CD14-positive monocyte (primary cell): ENCODE results near the gene GRIN3A. TPM values are rescaled to one million over a fixed set of nuclear protein-coding genes. Genes with fewer than 3 reads are reported as not detected.
A peak's percentile ranks its signal among the peaks of the same experiment; 100 is the strongest.

Source experiments
- DNase-seq, 3 donors: peaks; one replicate each; pipeline ENCODE4 v3.0.0-alpha.2; 2011 to 2022
- H2AFZ ChIP-seq: 2 replicates; pipeline ENCODE4 v1.6.0; 2012; ENCODE audit warnings: mild to moderate bottlenecking, low read depth, low read length, inconsistent platforms; ENCODE audit not compliant: insufficient read depth, poor library complexity, severe bottlenecking
- H3K27ac ChIP-seq, 2 donors: 1 replicate in 1 of 2; 2 replicates in 1 of 2; pipeline ENCODE4 v1.5.1; 2012 to 2013; ENCODE audit warnings: low read length in 2 of 2, control low read depth in 1 of 2, inconsistent platforms in 1 of 2, low read depth in 1 of 2, mild to moderate bottlenecking in 1 of 2
- H3K27me3 ChIP-seq, 2 donors: one replicate each; pipeline versions ENCODE4 v1.6.0 to v1.6.1; 2011 to 2013; ENCODE audit warnings: low read length in 2 of 2; ENCODE audit not compliant: control insufficient read depth in 2 of 2, insufficient read depth in 2 of 2
- H3K36me3 ChIP-seq, 2 donors: replicated peaks in 1 of 2; 1 replicate in 1 of 2; 2 replicates in 1 of 2; pipeline versions ENCODE4 v1.5.1 to v1.6.1; 2012 to 2013; ENCODE audit warnings: low read length in 2 of 2, control low read depth in 1 of 2, inconsistent platforms in 1 of 2, mild to moderate bottlenecking in 1 of 2; ENCODE audit not compliant: insufficient read depth in 2 of 2, control insufficient read depth in 1 of 2
- H3K4me1 ChIP-seq, 2 donors: 1 replicate in 1 of 2; 2 replicates in 1 of 2; pipeline versions ENCODE4 v1.5.1 to v1.6.1; 2012 to 2013; ENCODE audit warnings: low read length in 2 of 2, control low read depth in 1 of 2, inconsistent platforms in 1 of 2, mild to moderate bottlenecking in 1 of 2, moderate library complexity in 1 of 2; ENCODE audit not compliant: insufficient read depth in 2 of 2, control insufficient read depth in 1 of 2
- H3K4me2 ChIP-seq: replicated peaks from 2 replicates; pipeline ENCODE3; 2012; ENCODE audit warnings: low read length, moderate library complexity, mild to moderate bottlenecking; ENCODE audit not compliant: poor library complexity, severe bottlenecking; ENCODE audit errors: extremely low read depth
- H3K4me3 ChIP-seq, 3 experiments: fragments of 200-600 bp in 1 of 3; sonication (generic) in 1 of 3; replicated peaks in 1 of 3; 1 replicate in 2 of 3; 2 replicates in 1 of 3; pipeline ENCODE4 v1.5.1; 2011 to 2013; ENCODE audit warnings: low read length in 3 of 3, mild to moderate bottlenecking in 3 of 3, control low read depth in 2 of 3, low read depth in 2 of 3, inconsistent platforms in 1 of 3, moderate library complexity in 1 of 3
- H3K79me2 ChIP-seq: 2 replicates; pipeline ENCODE4 v1.6.0; 2012; ENCODE audit warnings: mild to moderate bottlenecking, control low read depth, inconsistent platforms, low read length, moderate library complexity; ENCODE audit not compliant: insufficient read depth
- H3K9ac ChIP-seq: 2 replicates; pipeline ENCODE4 v1.6.0; 2017; ENCODE audit warnings: low read length, mild to moderate bottlenecking; ENCODE audit not compliant: insufficient read depth, poor library complexity, severe bottlenecking
- H3K9me3 ChIP-seq, 2 donors: replicated peaks in 1 of 2; 1 replicate in 1 of 2; 2 replicates in 1 of 2; pipeline versions ENCODE4 v1.5.1 to v1.6.1; 2012 to 2013; ENCODE audit warnings: low read length in 2 of 2, control low read depth in 1 of 2; ENCODE audit not compliant: control insufficient read depth in 1 of 2, insufficient read depth in 1 of 2
- H4K20me1 ChIP-seq: 2 replicates; pipeline ENCODE4 v1.6.0; 2012; ENCODE audit warnings: mild to moderate bottlenecking, low read length, control low read depth, moderate library complexity; ENCODE audit not compliant: insufficient read depth
- H3K27ac Mint-ChIP-seq, 7 donors: one replicate each; pipeline ENCODE4 v1.8.0; 2020; ENCODE audit warnings: mild to moderate bottlenecking in 7 of 7, mixed read lengths in 7 of 7, moderate library complexity in 6 of 7, inconsistent platforms in 2 of 7
- H3K27me3 Mint-ChIP-seq, 3 donors: one replicate each; pipeline ENCODE4 v1.8.0; 2021 to 2022; ENCODE audit warnings: low read depth in 3 of 3, mild to moderate bottlenecking in 3 of 3, mixed read lengths in 3 of 3, moderate library complexity in 3 of 3, inconsistent platforms in 1 of 3
- H3K36me3 Mint-ChIP-seq, 2 donors: one replicate each; pipeline ENCODE4 v1.8.0; 2020; ENCODE audit warnings: mixed read lengths in 2 of 2, inconsistent platforms in 1 of 2, mild to moderate bottlenecking in 1 of 2
- H3K4me1 Mint-ChIP-seq: one replicate; pipeline ENCODE4 v1.8.0; 2020; ENCODE audit warnings: mild to moderate bottlenecking, mixed read lengths
- H3K4me3 Mint-ChIP-seq, 2 donors: one replicate each; pipeline ENCODE4 v1.8.0; 2020; ENCODE audit warnings: mild to moderate bottlenecking in 2 of 2, mixed read lengths in 2 of 2, moderate library complexity in 1 of 2
- H3K9me3 Mint-ChIP-seq, 7 donors: one replicate each; pipeline ENCODE4 v1.8.0; 2020 to 2022; ENCODE audit warnings: mixed read lengths in 7 of 7, mild to moderate bottlenecking in 6 of 7, moderate library complexity in 6 of 7, inconsistent platforms in 2 of 7
- WGBS: methylation state at CpG from one replicate; pipeline ENCODE4 v1.1.5; 2013; ENCODE audit warnings: missing lambda C conversion rate; ENCODE audit not compliant: insufficient coverage; 5-methylcytosine and 5-hydroxymethylcytosine counted together
- intact Hi-C, 2 donors: fragments of 100-400 bp; cut with micrococcal nuclease; formaldehyde crosslinking; loops; one replicate each; pipeline versions ENCODE4 v1.15.0 to v1.15.1; 2023
- polyA plus RNA-seq, 3 donors: library from polyadenylated mRNA; depleted of rRNA in 1 of 3; unstranded in 2 of 3; stranded (reverse) in 1 of 3; fragments of 300-500 nt in 2 of 3; fragments of >200 nt in 1 of 3; fragmentation: Illumina TruSeq in 2 of 3; gene quantifications; 1 replicate in 2 of 3; 2 replicates in 1 of 3; pipeline ENCODE4 v1.2.3, GENCODE V29; 2012 to 2021
- TF ChIP-seq, protein P1 (sequence below): fragments of 200-600 bp; IDR thresholded peaks from one replicate; pipeline ENCODE4 v1.8.0; 2022; ENCODE audit warnings: antibody characterized with exemption, mild to moderate bottlenecking

Gene GRIN3A
- polyA plus RNA-seq, 3 donors, result 0.11 to 0.39 (median 0.16) TPM

DNA sequence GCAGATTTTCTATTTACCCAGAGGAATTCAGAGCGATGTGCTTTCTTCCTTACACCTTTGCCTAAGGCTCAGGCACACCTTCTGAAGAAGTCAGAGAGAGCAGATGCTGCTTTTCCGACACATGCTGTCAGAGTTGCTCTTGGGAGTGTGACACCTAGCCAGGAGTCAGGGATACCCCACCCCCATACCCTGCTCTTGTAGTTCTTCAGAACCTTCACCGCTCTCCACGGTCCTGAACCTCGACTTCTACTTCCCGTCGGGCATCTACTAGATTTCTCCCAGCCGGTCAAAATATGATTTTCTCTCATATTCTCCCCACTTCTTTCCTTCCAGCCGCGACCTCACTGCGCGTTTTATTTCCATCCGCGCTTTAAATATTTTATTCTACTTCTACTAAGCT lies 1.7 kb downstream of the GRIN3A start:
- peaks cover 53 to 67% of the 10 kb centered on the region in 2 donors for H3K27me3 ChIP-seq
- no peak overlapping the region for H3K4me3 ChIP-seq
- no peak for DNase-seq
- H3K27me3 Mint-ChIP-seq, result peaks cover 57 to 80% (median 58%) of the 10 kb centered on the region in 3 donors
- intact Hi-C loops, result no loop called here
- H3K4me3 Mint-ChIP-seq, result peak overlapping the region in 1 of 2 donors; percentile 78
- H3K27ac Mint-ChIP-seq, result no peak overlapping the region
- H3K27ac ChIP-seq, result no peak overlapping the region
- H3K9me3 ChIP-seq, result peaks cover 0 to 29% of the 10 kb centered on the region in 2 donors
- H3K36me3 ChIP-seq, result no peaks in the 10 kb centered on the region
- no peak overlapping the region for H3K9ac ChIP-seq
- TF ChIP-seq, protein P1, sequence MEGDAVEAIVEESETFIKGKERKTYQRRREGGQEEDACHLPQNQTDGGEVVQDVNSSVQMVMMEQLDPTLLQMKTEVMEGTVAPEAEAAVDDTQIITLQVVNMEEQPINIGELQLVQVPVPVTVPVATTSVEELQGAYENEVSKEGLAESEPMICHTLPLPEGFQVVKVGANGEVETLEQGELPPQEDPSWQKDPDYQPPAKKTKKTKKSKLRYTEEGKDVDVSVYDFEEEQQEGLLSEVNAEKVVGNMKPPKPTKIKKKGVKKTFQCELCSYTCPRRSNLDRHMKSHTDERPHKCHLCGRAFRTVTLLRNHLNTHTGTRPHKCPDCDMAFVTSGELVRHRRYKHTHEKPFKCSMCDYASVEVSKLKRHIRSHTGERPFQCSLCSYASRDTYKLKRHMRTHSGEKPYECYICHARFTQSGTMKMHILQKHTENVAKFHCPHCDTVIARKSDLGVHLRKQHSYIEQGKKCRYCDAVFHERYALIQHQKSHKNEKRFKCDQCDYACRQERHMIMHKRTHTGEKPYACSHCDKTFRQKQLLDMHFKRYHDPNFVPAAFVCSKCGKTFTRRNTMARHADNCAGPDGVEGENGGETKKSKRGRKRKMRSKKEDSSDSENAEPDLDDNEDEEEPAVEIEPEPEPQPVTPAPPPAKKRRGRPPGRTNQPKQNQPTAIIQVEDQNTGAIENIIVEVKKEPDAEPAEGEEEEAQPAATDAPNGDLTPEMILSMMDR, result no peak
- 7% methylated on average over 14 of the region's 14 CpGs for WGBS
- H3K9me3 Mint-ChIP-seq, result peaks cover 0 to 12% (median 9%) of the 10 kb centered on the region in 7 donors
- no peak overlapping the region for H3K4me2 ChIP-seq
- no peak overlapping the region for H2AFZ ChIP-seq
- peaks cover 0 to 14% of the 10 kb centered on the region in 2 donors for H3K4me1 ChIP-seq
- H4K20me1 ChIP-seq, result no peaks in the 10 kb centered on the region
- H3K36me3 Mint-ChIP-seq, result no peaks in the 10 kb centered on the region
- H3K79me2 ChIP-seq, result no peaks in the 10 kb centered on the region
- H3K4me1 Mint-ChIP-seq, result peaks cover 7% of the 10 kb centered on the region

DNA sequence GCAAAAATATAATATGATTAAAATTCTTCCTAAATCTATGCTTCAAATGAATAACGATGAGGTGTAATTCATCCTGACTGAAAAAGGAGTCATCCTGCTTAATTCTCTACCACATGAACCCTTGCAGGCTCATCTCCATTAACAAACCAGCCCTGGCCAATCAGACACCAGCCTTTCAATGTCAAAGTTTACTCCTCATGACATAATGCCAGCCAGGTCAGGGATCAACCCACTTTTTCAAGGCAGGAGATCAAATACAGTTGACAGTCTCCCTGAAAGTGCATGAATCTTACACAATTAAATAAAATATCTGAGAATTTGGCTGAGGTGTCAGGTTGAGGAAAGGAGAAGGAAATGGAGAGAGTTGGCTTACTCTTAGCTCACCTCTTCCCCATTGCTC lies 7.0 kb downstream of the GRIN3A start:
- Histone ChIP-seq H3K9ac (no peak overlapping the region), H3K9me3 (peaks cover 0 to under 1% of the 10 kb centered on the region in 2 donors), H2AFZ (no peak overlapping the region), H3K79me2 (no peaks in the 10 kb centered on the region), H3K27me3 (peaks cover 16 to 20% of the 10 kb centered on the region in 2 donors), H3K4me2 (no peak overlapping the region), H3K36me3 (no peaks in the 10 kb centered on the region), H3K4me3 (no peak overlapping the region), H4K20me1 (no peaks in the 10 kb centered on the region), H3K27ac (no peak overlapping the region), H3K4me1 (no peaks in the 10 kb centered on the region)
- WGBS, result no CpG with 5 or more reads among the region's 1 CpG
- TF ChIP-seq, protein P1, result no peak
- DNase-seq, result no peak
- H3K27ac Mint-ChIP-seq, result no peak overlapping the region
- no peaks in the 10 kb centered on the region for H3K36me3 Mint-ChIP-seq
- H3K4me3 Mint-ChIP-seq, result no peak overlapping the region
- H3K27me3 Mint-ChIP-seq, result peaks cover 19 to 40% (median 22%) of the 10 kb centered on the region in 3 donors
- no peaks in the 10 kb centered on the region for H3K4me1 Mint-ChIP-seq
- intact Hi-C loops, result no loop called here
- no peaks in the 10 kb centered on the region for H3K9me3 Mint-ChIP-seq
